Measurements from ENCODE around the gene TRIM8. TPM values are rescaled to one million over a fixed set of nuclear protein-coding genes. Genes with fewer than 3 reads are reported as not detected.

TRIM8 gene
- total and polyA plus RNA-seq, 2 experiments from 2014 or later, result 59.8 to 130 TPM

DNA sequence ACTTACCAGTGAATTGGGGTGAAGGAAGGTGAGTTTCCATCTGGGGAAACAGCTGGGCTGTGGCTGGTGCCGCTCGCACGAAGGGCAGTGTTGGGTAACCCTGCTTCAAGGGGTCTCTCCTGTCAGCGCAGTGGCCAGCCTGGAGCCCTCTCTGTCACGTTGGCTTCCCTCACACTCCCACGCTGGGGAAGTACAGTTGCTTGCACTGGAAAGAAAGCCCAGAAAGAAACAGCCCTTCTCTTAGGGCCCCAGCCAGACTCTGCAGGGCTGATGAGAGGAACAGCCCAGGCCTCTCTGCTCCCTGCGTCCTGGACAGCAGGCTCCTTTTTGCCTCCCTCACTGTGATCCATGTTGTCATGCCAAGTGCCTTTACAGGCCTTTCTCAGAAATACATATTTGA, 40.3 kb upstream of the TRIM8 start:
- peak in 1 of 2 donors; percentile 64 for DNase-seq (ENCODE audit: low read depth in 1 of 2, low spot score in 1 of 2)
- TF ChIP-seq, protein P1, sequence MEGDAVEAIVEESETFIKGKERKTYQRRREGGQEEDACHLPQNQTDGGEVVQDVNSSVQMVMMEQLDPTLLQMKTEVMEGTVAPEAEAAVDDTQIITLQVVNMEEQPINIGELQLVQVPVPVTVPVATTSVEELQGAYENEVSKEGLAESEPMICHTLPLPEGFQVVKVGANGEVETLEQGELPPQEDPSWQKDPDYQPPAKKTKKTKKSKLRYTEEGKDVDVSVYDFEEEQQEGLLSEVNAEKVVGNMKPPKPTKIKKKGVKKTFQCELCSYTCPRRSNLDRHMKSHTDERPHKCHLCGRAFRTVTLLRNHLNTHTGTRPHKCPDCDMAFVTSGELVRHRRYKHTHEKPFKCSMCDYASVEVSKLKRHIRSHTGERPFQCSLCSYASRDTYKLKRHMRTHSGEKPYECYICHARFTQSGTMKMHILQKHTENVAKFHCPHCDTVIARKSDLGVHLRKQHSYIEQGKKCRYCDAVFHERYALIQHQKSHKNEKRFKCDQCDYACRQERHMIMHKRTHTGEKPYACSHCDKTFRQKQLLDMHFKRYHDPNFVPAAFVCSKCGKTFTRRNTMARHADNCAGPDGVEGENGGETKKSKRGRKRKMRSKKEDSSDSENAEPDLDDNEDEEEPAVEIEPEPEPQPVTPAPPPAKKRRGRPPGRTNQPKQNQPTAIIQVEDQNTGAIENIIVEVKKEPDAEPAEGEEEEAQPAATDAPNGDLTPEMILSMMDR (IDR thresholded peaks at IDR 0.05; ENCODE audit: low read depth, low read length), result no peak
- H3K27me3 ChIP-seq, result no peaks in the 10 kb centered on the region
- H3K27ac ChIP-seq, result peak overlapping the region; percentile 83
- H3K4me1 ChIP-seq (ENCODE audit: low read depth), result peaks cover 33% of the 10 kb centered on the region
- H3K9me3 ChIP-seq (ENCODE audit: low read depth), result no peaks in the 10 kb centered on the region
- no peaks in the 10 kb centered on the region for H3K36me3 ChIP-seq
- H3K4me3 ChIP-seq, result no peak overlapping the region

DNA sequence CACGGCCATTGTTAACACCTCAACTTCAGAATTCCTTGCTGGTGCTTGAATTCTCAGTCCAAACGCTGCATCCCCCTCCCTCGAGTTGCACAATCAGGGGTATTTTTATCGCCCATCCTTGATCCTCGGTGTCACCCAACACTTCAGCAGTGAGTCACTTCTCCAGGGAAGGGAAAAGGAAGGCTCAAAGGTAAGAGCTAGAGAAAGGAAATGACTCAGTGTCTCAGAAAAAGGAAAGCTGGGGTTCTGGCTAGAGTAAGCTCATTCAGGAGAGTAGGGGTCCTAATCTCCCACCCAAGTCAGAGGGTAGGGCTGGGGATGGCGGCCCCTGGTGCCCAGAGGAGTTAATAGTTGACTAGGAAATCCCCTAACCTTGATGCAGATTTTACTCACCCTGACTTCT, 39.8 kb upstream of the TRIM8 start:
- H3K27me3 ChIP-seq, result no peaks in the 10 kb centered on the region
- DNase-seq (ENCODE audit: low read depth in 1 of 2, low spot score in 1 of 2), result peak in 1 of 2 donors; percentile 84
- H3K4me3 ChIP-seq, result no peak overlapping the region
- TF ChIP-seq, protein P1 (IDR thresholded peaks at IDR 0.05; ENCODE audit: low read depth, low read length), result peak; percentile 18
- no peaks in the 10 kb centered on the region for H3K36me3 ChIP-seq
- H3K9me3 ChIP-seq (ENCODE audit: low read depth), result no peaks in the 10 kb centered on the region
- peak overlapping the region; percentile 83 for H3K27ac ChIP-seq
- H3K4me1 ChIP-seq (ENCODE audit: low read depth), result peaks cover 31% of the 10 kb centered on the region

DNA sequence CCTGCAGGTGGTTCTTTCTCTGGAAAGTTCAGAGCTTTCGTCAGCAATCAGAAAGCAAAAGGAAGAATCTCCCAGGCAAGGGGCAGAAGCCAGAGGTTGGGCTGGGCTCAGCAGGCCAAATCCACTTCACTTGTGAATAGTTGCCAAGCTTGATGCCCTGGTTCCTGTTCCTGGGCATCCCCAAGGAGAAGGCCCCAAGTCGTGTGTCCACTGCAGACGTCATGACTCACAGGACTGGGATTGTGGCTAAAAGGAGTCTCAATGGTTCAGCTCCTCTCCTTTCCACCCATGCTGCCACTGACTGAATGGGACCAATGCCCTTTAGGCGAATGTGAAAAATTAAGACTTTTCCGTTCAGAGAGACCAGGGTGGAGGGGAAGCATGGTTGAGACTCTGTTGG, 38.6 kb upstream of the TRIM8 start:
- Histone ChIP-seq H3K4me1 (ENCODE audit: low read depth) (peaks cover 25% of the 10 kb centered on the region), H3K9me3 (ENCODE audit: low read depth) (no peaks in the 10 kb centered on the region), H3K4me3 (no peak overlapping the region), H3K36me3 (no peaks in the 10 kb centered on the region), H3K27ac (no peak overlapping the region), H3K27me3 (no peaks in the 10 kb centered on the region)
- DNase-seq (ENCODE audit: low read depth in 1 of 2, low spot score in 1 of 2), result no peak
- TF ChIP-seq, protein P1 (IDR thresholded peaks at IDR 0.05; ENCODE audit: low read depth, low read length), result no peak

DNA sequence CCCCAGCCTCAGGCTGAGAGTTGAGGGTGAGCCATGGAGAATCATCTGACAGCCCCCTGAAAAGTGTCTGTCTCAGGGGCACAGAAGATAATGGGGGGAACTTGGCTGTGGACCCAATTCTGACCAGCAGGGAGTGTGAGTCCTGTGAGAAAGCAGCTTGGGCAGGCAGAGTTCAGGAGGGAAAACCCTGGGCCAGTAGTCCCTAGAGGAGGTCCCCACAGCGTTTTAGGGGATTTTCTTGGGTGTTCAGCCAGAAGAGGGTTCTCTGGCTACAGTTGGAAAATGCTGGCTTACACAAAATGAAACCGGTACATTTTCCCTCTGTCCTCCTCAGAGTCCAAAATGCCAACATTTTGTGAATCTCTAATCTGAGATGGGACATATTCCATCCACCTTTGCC, 35.8 kb upstream of the TRIM8 start:
- H3K27me3 ChIP-seq, result no peaks in the 10 kb centered on the region
- no peak for DNase-seq (ENCODE audit: low read depth in 1 of 2, low spot score in 1 of 2)
- no peak overlapping the region for H3K27ac ChIP-seq
- H3K4me3 ChIP-seq, result no peak overlapping the region
- TF ChIP-seq, protein P1 (IDR thresholded peaks at IDR 0.05; ENCODE audit: low read depth, low read length), result no peak
- H3K4me1 ChIP-seq (ENCODE audit: low read depth), result peaks cover 26% of the 10 kb centered on the region
- no peaks in the 10 kb centered on the region for H3K9me3 ChIP-seq (ENCODE audit: low read depth)
- H3K36me3 ChIP-seq, result no peaks in the 10 kb centered on the region

DNA sequence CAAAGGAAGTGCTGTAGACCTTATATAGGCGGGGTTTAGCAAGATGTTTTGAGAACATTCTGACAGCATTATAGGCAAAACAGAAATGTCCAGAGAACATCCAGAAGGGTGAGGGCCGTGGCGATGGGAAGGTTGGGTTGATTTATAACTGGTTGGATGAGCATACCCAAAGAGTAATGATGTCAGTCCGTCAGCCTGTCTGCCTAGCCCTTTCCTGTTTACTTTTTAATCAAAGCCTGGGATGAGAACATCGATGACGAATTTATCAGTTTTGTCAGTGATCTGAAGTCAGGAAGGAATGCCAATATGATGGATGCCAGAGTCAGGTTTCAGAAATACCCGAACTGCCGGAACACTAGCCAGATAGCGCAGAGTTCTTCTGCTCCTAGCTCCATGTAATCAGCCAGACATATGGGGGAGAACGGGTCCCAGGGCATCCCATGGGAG, 33.8 kb upstream of the TRIM8 start:
- Histone ChIP-seq H3K4me1 (ENCODE audit: low read depth) (peaks cover 29% of the 10 kb centered on the region), H3K4me3 (no peak overlapping the region), H3K27me3 (no peaks in the 10 kb centered on the region), H3K36me3 (no peaks in the 10 kb centered on the region), H3K9me3 (ENCODE audit: low read depth) (no peaks in the 10 kb centered on the region), H3K27ac (peak overlapping the region; percentile 42)
- TF ChIP-seq, protein P1 (IDR thresholded peaks at IDR 0.05; ENCODE audit: low read depth, low read length), result no peak
- no peak for DNase-seq (ENCODE audit: low read depth in 1 of 2, low spot score in 1 of 2)
